Mesenchymal stem cell (in vitro differentiated cells and primary cell): ENCODE data around the gene AGPAT4.

ENCODE experiments used
- DNase-seq: peaks from one replicate; pipeline ENCODE4 v3.0.0-alpha.2; 2013
- H2AFZ ChIP-seq: one replicate; pipeline ENCODE4 v1.6.1; 2013; ENCODE audit warnings: low read depth, mild to moderate bottlenecking, control low read depth, inconsistent platforms, low read length, moderate library complexity
- H2AK5ac ChIP-seq: 2 replicates; pipeline ENCODE4 v1.6.1; 2013; ENCODE audit warnings: low read length, moderate library complexity, mild to moderate bottlenecking, inconsistent platforms; ENCODE audit not compliant: severe bottlenecking
- H2BK120ac ChIP-seq: one replicate; pipeline ENCODE4 v1.6.1; 2013; ENCODE audit warnings: low read depth, mild to moderate bottlenecking, inconsistent platforms, low read length, moderate library complexity
- H2BK12ac ChIP-seq, 2 experiments: one replicate each; pipeline ENCODE4 v1.6.1; 2013; ENCODE audit warnings: inconsistent platforms in 2 of 2, low read length in 2 of 2, mild to moderate bottlenecking in 2 of 2, moderate library complexity in 2 of 2, control low read depth in 1 of 2
- H2BK15ac ChIP-seq: one replicate; pipeline ENCODE4 v1.6.1; 2013; ENCODE audit warnings: mild to moderate bottlenecking, low read depth, inconsistent platforms; ENCODE audit not compliant: poor library complexity, severe bottlenecking
- H2BK5ac ChIP-seq: 2 replicates; pipeline ENCODE4 v1.6.1; 2013; ENCODE audit warnings: low read depth, mild to moderate bottlenecking, low read length, control low read depth, inconsistent platforms; ENCODE audit not compliant: poor library complexity, severe bottlenecking
- H3K14ac ChIP-seq, 2 experiments: one replicate each; pipeline ENCODE4 v1.6.1; 2013; ENCODE audit warnings: inconsistent platforms in 2 of 2, low read length in 2 of 2, control low read depth in 1 of 2, mild to moderate bottlenecking in 1 of 2, moderate library complexity in 1 of 2
- H3K18ac ChIP-seq, 2 experiments: one replicate each; pipeline ENCODE4 v1.6.1; 2013; ENCODE audit warnings: inconsistent platforms in 2 of 2, low read length in 2 of 2, control low read depth in 1 of 2, low read depth in 1 of 2, mild to moderate bottlenecking in 1 of 2
- H3K23ac ChIP-seq, 2 experiments: one replicate each; pipeline ENCODE4 v1.6.1; 2013; ENCODE audit warnings: inconsistent platforms in 2 of 2, low read length in 2 of 2, mild to moderate bottlenecking in 2 of 2, moderate library complexity in 2 of 2, control low read depth in 1 of 2
- H3K27ac ChIP-seq: 2 replicates; pipeline ENCODE4 v1.5.1; 2013; ENCODE audit warnings: mild to moderate bottlenecking, moderate library complexity, low read length, control low read depth, inconsistent platforms; ENCODE audit not compliant: poor library complexity, severe bottlenecking
- H3K27me3 ChIP-seq, 2 experiments: 2 replicates each; pipeline versions ENCODE4 v1.6.1 to v1.7.0; 2013; ENCODE audit warnings: low read length in 2 of 2, mild to moderate bottlenecking in 2 of 2, moderate library complexity in 2 of 2, control low read depth in 1 of 2, inconsistent platforms in 1 of 2; ENCODE audit not compliant: control insufficient read depth in 1 of 2, insufficient read depth in 1 of 2
- H3K36me3 ChIP-seq, 2 experiments: 2 replicates each; pipeline versions ENCODE4 v1.6.1 to v1.7.0; 2013; ENCODE audit warnings: low read length in 2 of 2, control low read depth in 1 of 2, inconsistent platforms in 1 of 2, low read depth in 1 of 2, mild to moderate bottlenecking in 1 of 2; ENCODE audit not compliant: insufficient read depth in 2 of 2, control insufficient read depth in 1 of 2
- H3K4ac ChIP-seq, 2 experiments: one replicate each; pipeline ENCODE4 v1.6.1; 2013; ENCODE audit warnings: inconsistent platforms in 2 of 2, low read length in 2 of 2, mild to moderate bottlenecking in 2 of 2, moderate library complexity in 2 of 2, control low read depth in 1 of 2, low read depth in 1 of 2
- H3K4me1 ChIP-seq: 2 replicates; pipeline ENCODE4 v1.6.1; 2013; ENCODE audit warnings: low read depth, low read length, control low read depth; ENCODE audit not compliant: control insufficient read depth, insufficient read depth
- H3K4me2 ChIP-seq: 2 replicates; pipeline ENCODE4 v1.6.1; 2013; ENCODE audit warnings: low read length, mild to moderate bottlenecking, inconsistent platforms; ENCODE audit not compliant: poor library complexity, severe bottlenecking
- H3K4me3 ChIP-seq, 2 experiments: 2 replicates each; pipeline versions ENCODE4 v1.5.1 to v1.7.0; 2013; ENCODE audit warnings: low read length in 2 of 2, mild to moderate bottlenecking in 2 of 2, control low read depth in 1 of 2, low read depth in 1 of 2; ENCODE audit not compliant: insufficient read depth in 1 of 2
- H3K79me1 ChIP-seq: replicated peaks from 2 replicates; pipeline ENCODE4 v1.6.1; 2013; ENCODE audit warnings: mild to moderate bottlenecking, control low read depth, low read length, inconsistent platforms; ENCODE audit not compliant: poor library complexity, severe bottlenecking
- H3K9ac ChIP-seq: 2 replicates; pipeline ENCODE4 v1.7.0; 2013; ENCODE audit warnings: mild to moderate bottlenecking, low read length, moderate library complexity
- H3K9me3 ChIP-seq: 2 replicates; pipeline ENCODE4 v1.7.0; 2013; ENCODE audit warnings: mild to moderate bottlenecking, low read length; ENCODE audit not compliant: control insufficient read depth
- H4K8ac ChIP-seq: one replicate; pipeline ENCODE4 v1.6.1; 2013; ENCODE audit warnings: inconsistent platforms, mild to moderate bottlenecking, low read length, moderate library complexity
- H4K91ac ChIP-seq: one replicate; pipeline ENCODE4 v1.6.1; 2013; ENCODE audit warnings: mild to moderate bottlenecking, low read length, inconsistent platforms
- WGBS: methylation state at CpG from one replicate; pipeline ENCODE4 v1.1.7; 2013; ENCODE audit warnings: mixed read lengths; 5-methylcytosine and 5-hydroxymethylcytosine counted together

The AGPAT4 gene

DNA sequence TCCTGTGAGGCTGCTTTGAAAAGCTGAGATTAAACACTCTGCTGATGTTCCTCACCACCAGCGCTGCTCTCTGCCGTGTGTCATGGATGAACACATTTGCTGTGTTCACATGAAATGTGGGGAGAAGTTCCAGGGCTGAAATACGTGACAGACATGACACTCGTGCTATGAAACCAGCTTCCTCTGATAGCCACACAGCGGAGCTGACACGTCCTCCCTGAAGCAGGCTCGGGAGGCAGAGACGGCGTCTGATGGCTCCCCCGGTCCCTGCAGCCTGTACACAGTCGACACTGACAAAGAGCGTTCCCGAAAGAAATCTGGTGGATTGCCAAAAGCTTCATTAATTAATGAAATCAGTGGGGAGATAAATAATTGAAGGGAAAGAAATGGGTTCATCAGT is 17.5 kb downstream of the AGPAT4 start:
- Histone ChIP-seq H2BK5ac (no peak overlapping the region), H2AK5ac (no peak overlapping the region), H3K9ac (no peak overlapping the region), H4K8ac (peak overlapping the region; percentile 36), H2BK120ac (no peak overlapping the region), H3K23ac (no peak overlapping the region), H3K4me1 (peaks cover 13% of the 10 kb centered on the region), H3K4me2 (no peak overlapping the region), H3K4ac (peak overlapping the region in 1 of 2 experiments; percentile 63), H3K79me1 (peaks cover 35% of the 10 kb centered on the region), H3K18ac (peak overlapping the region in 1 of 2 experiments; percentile 85), H3K36me3 (peaks cover 21 to 31% of the 10 kb centered on the region in 2 experiments), H3K27ac (no peak overlapping the region), H2AFZ (no peak overlapping the region), H3K27me3 (no peaks in the 10 kb centered on the region), H3K14ac (no peak overlapping the region), H2BK12ac (peak overlapping the region in 1 of 2 experiments; percentile 46), H3K4me3 (no peak overlapping the region), H2BK15ac (no peak overlapping the region), H3K9me3 (no peaks in the 10 kb centered on the region), H4K91ac (peak overlapping the region; percentile 8)
- DNase-seq: no peak
- 94% methylated on average over 13 of the region's 13 CpGs for WGBS

DNA sequence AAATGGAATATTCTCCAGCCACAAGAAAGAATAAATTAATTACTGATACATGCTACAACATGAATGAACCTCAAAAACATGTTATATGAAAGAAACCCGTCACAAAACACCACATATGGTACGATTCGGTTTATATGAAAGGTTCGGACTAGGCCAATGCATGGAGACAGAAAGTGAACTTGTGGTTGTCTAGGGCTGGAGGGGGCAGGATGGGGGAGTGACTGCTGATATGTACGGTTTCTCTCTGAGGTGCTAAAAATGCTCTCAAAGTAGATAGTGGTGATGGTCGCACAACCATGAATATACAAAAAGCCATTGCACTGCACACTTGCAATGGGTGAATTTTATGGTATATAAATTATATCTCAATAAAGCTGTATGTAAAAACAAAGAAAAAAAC is 18.3 kb downstream of the AGPAT4 start:
- H3K79me1 ChIP-seq: peaks cover 37% of the 10 kb centered on the region
- 97% methylated on average over 4 of the region's 6 CpGs for WGBS
- H2BK120ac ChIP-seq: no peak overlapping the region
- no peak overlapping the region for H3K23ac ChIP-seq
- peaks cover 21 to 25% of the 10 kb centered on the region in 2 experiments for H3K36me3 ChIP-seq
- no peak overlapping the region for H3K27ac ChIP-seq
- H3K4me3 ChIP-seq: no peak overlapping the region
- H2BK5ac ChIP-seq: no peak overlapping the region
- no peak overlapping the region for H2AK5ac ChIP-seq
- H2AFZ ChIP-seq: no peak overlapping the region
- no peak for DNase-seq
- H3K14ac ChIP-seq: no peak overlapping the region
- no peaks in the 10 kb centered on the region for H3K27me3 ChIP-seq
- H3K4ac ChIP-seq: peak overlapping the region in 1 of 2 experiments; percentile 69
- no peak overlapping the region for H4K8ac ChIP-seq
- peak overlapping the region in 1 of 2 experiments; percentile 59 for H2BK12ac ChIP-seq
- H3K18ac ChIP-seq: peak overlapping the region in 1 of 2 experiments; percentile 10
- H3K9me3 ChIP-seq: no peaks in the 10 kb centered on the region
- peaks cover 5% of the 10 kb centered on the region for H3K4me1 ChIP-seq
- H3K4me2 ChIP-seq: no peak overlapping the region
- no peak overlapping the region for H2BK15ac ChIP-seq
- no peak overlapping the region for H3K9ac ChIP-seq
- no peak overlapping the region for H4K91ac ChIP-seq

DNA sequence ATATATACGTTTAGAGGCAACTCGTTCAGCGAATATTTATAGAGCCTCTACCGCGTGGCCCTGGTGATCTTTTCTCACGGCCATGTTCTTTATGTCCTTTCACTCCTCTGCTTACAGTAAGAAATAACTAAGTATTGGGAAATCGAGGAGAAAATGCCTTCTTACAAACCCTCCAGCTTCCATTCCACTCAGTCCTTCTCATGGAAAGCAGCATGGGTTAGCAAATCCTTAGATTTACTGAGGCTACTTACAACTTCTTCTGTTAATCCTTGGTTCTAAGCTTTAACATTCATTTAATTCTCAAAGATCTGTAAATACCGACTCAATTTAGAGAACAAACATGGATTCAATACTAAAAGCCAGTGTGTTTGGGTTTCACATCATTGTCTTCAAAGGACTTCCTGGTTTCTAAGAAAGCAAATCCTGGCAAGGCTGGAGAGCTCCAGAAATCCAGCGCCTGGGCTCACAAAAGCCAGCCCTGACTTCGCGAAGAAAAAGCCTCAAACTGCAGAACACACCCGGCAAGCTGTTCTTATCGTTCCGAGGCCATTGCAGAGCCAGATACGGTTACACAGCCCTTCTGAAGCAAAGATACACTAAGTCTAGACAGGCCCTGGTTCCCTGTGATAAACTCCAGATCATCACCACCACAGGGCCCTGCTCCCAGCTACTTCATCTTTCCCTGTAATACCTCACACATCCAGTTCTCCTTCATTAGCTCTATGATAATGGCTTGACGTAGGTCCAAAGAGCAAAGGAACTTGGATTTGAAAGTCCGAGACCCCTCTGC is 19.2 kb downstream of the AGPAT4 start:
- peaks cover 34% of the 10 kb centered on the region for H3K79me1 ChIP-seq
- H4K91ac ChIP-seq: peak overlapping the region; percentile 29
- H2BK12ac ChIP-seq: peak overlapping the region in 1 of 2 experiments; percentile 1
- H2AK5ac ChIP-seq: no peak overlapping the region
- H3K9ac ChIP-seq: peak overlapping the region; percentile 50
- peak; percentile 91 for DNase-seq
- H3K36me3 ChIP-seq: peaks cover 16 to 20% of the 10 kb centered on the region in 2 experiments
- peak overlapping the region; percentile 21 for H4K8ac ChIP-seq
- H3K9me3 ChIP-seq: no peaks in the 10 kb centered on the region
- no peak overlapping the region for H3K23ac ChIP-seq
- peaks cover 2% of the 10 kb centered on the region for H3K4me1 ChIP-seq
- H2BK5ac ChIP-seq: no peak overlapping the region
- H3K27ac ChIP-seq: no peak overlapping the region
- H3K27me3 ChIP-seq: no peaks in the 10 kb centered on the region
- 41% methylated on average over 16 of the region's 17 CpGs for WGBS
- no peak overlapping the region for H2AFZ ChIP-seq
- H3K4me2 ChIP-seq: no peak overlapping the region
- no peak overlapping the region for H3K4me3 ChIP-seq
- peak overlapping the region; percentile 23 to 72 for H3K18ac ChIP-seq
- peak overlapping the region; percentile 29 for H2BK120ac ChIP-seq
- H2BK15ac ChIP-seq: no peak overlapping the region
- H3K4ac ChIP-seq: peak overlapping the region in 1 of 2 experiments; percentile 69
- H3K14ac ChIP-seq: no peak overlapping the region

DNA sequence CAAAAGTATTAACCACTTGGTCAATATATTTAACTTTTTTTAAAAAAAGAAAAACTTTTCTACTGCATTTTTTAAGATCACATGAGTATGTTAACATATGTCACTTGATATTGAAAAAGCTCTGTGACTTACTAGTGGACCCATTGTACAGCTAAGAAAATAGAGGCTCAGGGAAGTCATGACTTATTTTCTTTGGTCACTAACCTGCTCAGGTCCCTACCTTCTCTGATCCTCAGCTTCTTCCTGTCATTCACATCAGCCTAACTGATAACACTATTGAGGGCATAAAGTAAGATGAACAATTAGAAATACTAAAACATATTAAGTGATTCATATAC is 19.8 kb downstream of the AGPAT4 start:
- Histone ChIP-seq H3K9ac (no peak overlapping the region), H3K4ac (no peak overlapping the region), H2BK5ac (no peak overlapping the region), H2AK5ac (no peak overlapping the region), H4K8ac (no peak overlapping the region), H3K4me3 (no peak overlapping the region), H3K9me3 (no peaks in the 10 kb centered on the region), H2BK12ac (no peak overlapping the region), H3K79me1 (peaks cover 30% of the 10 kb centered on the region), H3K23ac (no peak overlapping the region), H3K36me3 (peaks cover 11 to 17% of the 10 kb centered on the region in 2 experiments), H4K91ac (no peak overlapping the region), H3K4me1 (peaks cover 2% of the 10 kb centered on the region), H2AFZ (no peak overlapping the region), H3K18ac (no peak overlapping the region), H3K27ac (no peak overlapping the region), H3K4me2 (no peak overlapping the region), H3K27me3 (no peaks in the 10 kb centered on the region), H2BK120ac (no peak overlapping the region), H2BK15ac (no peak overlapping the region), H3K14ac (no peak overlapping the region)
- no peak for DNase-seq
